ENCODE results near the gene DAPK2.
"Not testable (repeated sequence)": the region's sequence is repeated elsewhere in the genome, so short reads cannot be mapped to it uniquely, and the experiment has no call there.

Gene DAPK2

DNA sequence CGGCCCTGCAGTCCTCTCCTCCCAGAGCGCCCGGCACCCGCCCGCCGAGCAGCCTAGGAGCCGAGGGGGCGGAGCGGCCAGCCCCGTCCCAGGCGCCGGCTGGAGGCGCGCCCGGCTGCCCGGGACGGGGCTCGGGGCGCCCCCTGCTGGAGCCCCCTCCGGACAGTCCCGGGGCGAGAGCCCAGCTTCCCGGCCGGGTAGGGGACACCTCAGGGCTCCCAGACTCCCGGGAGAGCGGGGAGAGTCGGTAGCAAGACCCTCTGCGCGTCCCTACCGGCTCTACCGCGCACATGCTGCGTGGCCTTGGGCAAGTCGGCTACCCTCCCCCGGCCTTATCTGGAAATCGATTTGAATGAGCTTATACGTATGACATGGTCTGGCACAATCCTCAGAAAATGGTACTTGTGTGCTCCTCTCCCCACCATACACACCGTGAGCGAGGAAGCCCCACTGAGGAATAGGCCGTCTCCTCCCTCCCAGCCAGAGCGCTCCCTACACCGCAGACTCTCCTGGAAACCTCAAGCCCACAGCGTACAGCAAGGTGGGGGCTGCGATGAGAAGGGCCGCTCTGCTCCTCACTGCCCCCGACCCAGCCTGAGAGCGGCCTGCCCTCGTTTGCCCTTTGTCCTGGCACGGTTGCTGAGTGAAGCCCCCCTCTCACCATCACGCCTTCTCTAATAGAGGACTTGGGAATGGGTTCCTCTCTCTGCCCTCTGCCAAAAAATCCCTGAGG lies at the start of gene DAPK2:
DAPK2 (minus strand) TSS at position 65 of the 733 bp plus-strand sequence. CDS start 6,224 bp downstream, outside the sequence.
- DNase-seq: peak; percentile 68

DNA sequence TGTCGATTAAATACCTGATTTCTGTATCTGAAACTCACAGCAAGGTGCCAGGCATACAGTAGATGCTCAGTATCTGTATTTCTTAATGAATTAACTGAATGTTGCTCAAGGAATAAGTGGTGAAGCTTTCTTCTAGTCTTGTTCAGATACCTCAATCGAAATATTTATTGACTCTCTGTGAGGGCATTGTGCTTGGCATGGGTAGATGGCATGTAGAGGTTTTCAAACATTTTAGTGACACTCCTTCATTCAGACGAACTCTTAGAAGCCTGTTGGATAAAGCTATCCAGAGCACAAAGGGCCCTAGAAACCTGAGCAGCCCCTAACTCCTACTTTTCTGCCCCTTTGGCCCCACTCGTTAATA lies 49.1 kb upstream of the DAPK2 start:
- DNase-seq: no peak

DNA sequence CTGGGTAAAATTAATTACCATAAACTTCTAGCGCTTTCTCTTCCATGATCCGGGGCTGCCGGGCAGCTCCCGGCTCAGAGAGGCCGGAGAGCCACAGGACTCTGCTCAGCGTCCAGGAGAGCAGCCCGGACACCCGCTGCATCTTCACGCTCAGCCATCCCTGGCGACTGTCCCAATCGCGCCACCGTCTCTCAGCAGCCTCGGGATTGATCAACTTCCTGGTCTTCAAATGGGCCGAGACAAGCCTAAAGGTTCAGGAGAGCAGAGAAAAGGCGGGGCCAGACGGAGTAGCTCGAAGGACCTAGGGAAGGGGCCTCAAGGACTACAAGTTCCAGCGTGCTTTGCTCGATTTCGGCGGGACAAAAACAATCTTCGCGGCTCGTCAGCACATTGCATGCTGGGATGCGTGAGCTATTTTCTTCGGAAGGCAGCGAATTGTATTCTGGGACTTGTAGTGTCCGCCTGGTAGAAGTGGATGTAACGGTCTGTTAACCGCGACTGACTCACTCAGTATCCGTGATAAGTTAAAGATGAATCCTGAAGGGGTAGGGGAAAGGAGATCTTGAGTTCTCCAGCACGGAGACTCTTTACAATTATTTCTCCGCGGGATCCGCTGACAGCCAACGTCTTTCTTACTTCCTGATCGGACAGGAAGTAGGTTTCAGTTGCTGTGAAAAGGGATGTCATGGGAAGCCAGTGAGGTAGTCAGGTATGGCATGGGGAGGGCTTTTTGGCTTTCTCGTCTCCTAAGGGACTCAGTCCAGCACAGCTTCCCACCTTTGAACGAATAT lies 47.5 kb upstream of the DAPK2 start, which contains the start of gene CIAO2A:
CIAO2A (minus strand) TSS at position 212 of the 791 bp plus-strand sequence; CDS start at position 142, 70 bp downstream.
- DNase-seq: peak; percentile 86

DNA sequence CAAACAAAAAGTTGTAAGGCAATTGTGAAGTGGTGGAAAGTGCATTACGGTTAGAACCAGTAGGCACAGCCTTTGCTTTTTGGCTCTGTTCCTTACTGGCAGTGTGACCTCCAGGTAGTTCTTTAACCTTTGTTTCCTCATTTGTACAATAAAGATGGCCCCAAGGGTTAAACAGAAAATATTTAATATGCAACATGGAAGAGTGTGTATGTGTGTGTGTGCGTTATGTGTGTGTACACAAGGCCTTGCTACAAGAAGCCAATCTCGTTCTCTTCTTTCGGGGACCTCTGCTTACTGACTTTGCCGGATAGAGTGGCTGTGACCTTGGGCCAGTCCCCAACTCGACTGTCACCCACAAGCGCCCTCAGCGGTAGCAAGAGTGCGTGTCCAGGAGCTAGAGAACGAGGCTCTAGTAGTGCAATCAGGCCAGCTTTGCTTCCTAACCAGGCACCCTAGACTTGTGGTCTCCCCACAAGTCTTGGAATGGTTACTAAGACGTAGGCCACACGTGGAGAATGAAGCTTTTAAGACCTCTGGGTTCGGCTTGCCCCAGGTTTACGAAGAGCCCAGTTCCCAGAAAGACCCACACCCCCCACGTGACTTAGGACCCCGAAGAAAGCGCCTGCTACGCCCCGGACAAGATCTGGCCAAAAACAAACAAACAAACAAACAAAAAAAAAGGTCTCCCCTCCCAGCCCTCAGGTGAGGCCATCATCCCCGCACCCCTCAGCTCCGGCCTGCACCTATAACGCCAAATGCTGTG lies 46.8 kb upstream of the DAPK2 start:
- peak; percentile 28 for DNase-seq

DNA sequence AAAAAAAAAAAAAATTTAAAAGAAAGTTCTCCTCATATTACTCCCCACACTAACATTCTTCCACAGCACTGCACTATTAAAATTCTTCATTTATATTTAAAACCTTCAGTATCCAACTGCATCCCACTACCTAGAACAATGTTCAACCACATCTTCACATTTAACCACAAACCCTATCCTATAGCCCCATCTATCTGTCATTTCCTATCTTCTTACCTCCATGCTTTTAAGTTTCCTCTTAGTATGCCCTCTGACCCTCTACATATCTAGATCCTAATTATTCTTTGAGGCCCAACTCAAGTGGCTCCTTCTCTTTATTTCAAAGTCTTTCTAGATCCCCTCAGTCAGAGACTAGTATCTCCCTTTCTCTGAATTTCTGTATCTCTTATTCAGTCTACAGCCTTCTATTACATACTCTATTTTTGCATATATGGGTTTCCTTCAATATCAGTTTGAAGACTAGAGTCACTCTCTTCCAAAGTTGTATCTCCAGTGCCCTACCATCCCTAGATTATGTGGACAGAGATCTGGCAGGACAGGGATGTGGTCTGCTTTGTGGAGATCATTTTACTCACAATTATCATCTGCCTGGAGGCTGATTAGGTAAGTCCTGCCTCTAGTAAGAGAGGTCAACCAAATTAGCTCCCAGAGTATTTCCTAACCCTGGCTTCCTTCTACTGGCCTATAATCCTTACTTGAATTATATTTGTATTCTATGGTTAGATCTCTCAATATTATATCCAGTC lies 46.0 kb upstream of the DAPK2 start:
- DNase-seq: no peak

DNA sequence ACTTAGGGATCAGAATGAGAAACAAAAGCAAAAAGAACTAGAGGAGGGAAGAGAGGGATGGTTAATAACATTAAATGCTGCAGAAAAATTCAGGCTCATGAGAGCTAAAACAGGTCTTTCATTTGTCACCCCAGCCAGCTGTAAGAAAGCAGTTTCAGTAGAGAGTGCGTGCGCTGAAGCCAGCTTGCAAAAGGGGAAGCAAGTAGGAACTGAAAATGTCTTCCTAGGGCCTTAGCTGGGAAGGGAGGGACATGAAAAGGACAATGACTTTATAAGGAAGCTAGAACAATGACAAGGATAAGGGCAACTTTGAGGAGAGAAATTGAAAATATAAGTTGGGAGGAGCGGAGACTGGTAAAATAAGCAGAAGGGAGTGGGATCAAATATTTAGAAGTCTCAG lies 44.2 kb upstream of the DAPK2 start:
- no peak for DNase-seq

DNA sequence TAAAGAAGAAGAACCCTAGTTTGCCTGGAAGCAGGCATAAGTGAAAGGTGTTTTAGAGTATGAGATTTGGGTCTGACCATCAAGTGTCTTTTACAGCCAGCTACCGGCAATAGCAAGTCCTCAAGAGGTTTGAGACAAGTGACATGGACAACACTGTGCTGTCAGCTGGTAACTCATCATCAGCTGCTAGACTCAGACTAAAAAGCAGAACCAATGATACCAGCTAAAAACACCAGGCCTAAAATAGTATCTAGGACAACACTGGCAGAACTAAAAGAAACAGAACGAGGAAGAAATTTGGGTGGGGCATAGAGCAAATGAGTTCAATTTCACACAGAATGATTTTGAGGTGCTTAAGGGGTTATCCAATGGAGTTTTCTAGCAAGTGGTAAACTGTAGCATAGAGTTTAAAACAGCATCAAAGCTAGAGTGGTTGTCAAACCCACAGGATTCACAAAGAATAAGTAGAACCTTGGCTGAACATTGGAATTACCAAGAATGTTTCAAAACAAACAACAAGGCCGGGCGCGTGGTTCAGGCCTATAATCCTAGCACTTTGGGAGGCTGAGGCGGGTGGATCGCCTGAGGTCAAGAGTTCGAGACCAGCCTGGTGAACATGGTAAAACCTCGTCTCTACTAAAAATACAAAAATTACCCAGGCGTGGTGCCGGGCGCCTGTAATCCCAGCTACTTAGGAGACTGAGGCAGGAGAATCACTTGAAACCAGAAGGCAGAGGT lies 43.4 kb upstream of the DAPK2 start:
- DNase-seq: no peak

DNA sequence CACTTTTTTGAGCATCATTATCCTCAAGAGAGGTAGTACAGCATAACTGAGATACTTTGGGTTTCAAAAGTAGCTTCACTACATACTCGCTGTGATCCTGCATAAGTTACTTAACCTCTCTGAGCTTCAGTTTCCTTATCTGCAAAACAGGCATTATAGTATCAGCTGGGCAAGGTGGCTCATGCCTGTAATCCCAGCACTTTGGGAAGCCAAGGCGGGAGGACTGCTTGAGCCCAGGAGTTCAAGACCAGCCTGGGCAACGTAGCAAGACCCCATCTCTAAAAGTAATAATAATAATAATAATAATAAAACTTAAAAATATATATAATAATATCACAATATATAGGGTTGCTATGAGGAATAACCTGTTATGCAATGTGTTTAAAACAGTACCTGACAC lies 36.5 kb upstream of the DAPK2 start:
- DNase-seq: no peak

DNA sequence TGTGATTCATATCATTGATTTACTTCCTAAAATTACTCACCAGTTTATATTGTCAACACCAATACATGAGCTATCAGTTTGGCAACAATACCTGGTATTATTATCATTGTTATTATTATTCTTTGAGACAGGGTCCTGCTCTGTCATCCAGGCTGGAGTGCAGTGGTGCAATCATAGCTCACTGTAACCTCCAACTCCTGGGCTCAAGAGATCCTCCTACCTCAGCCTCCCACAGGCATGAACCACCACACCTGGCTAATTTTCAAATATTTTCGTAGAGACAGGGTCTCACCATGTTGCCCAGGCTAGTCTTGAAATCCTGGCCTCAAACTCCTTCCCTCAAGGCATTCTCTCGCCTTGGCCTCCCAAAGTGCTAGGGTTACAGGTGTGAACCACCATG lies 27.2 kb upstream of the DAPK2 start:
- DNase-seq: not testable (repeated sequence)

DNA sequence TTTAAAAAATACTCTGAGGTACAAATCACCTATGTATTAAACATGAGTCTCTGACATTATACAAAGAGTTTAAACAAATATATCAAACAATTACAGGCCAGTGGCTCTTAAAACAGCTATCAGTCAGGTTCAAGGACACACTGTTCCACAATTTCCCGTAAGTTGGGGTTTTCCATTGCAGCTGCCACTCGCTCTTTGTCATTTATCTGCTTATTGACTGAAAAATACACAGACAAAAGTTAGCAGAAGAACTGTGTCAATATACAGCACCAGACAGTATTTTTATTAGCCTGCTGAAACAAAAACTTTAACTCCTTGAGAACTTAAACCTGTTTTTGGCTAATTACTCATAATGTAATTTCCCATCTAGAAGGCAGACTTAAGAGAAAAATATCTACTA lies 26.5 kb upstream of the DAPK2 start:
- no peak for DNase-seq

DNA sequence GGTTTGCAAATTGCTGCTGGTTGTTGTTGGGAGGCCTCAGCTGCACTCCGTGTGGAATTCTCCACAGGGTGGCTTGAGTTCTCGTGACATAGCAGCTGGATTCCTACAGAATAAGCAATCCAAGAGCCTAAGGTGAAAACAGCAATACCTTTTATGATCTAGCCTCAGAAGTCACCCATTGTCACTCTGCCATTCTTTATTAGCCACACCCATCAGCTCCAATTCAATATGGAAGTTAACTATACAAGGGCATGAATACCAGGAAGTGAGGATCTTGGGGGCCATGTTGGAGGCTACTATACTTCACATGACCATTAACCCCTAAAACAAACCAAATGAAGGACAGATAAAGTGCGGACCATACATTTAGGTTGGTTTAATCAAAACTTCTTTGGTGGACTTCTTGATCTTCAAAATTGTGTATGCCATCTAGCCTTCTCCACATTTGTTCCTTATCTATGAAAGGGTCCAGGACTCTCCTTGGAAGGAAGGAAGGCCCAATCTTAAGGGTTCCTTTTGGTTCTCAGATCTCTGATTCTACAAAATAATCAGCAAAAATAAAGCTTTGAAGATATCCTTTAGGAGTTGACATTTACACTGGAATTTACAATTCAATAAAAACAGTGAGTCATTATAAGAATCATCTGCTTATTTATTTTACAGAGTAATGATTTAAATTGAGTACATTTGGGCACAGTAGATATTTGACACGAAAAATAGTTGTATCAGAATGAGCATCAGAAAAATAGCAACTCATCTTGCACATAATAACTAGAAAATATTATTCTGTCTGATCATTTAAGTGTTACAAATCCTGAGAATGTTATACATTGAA lies 25.9 kb upstream of the DAPK2 start:
- no peak for DNase-seq

DNA sequence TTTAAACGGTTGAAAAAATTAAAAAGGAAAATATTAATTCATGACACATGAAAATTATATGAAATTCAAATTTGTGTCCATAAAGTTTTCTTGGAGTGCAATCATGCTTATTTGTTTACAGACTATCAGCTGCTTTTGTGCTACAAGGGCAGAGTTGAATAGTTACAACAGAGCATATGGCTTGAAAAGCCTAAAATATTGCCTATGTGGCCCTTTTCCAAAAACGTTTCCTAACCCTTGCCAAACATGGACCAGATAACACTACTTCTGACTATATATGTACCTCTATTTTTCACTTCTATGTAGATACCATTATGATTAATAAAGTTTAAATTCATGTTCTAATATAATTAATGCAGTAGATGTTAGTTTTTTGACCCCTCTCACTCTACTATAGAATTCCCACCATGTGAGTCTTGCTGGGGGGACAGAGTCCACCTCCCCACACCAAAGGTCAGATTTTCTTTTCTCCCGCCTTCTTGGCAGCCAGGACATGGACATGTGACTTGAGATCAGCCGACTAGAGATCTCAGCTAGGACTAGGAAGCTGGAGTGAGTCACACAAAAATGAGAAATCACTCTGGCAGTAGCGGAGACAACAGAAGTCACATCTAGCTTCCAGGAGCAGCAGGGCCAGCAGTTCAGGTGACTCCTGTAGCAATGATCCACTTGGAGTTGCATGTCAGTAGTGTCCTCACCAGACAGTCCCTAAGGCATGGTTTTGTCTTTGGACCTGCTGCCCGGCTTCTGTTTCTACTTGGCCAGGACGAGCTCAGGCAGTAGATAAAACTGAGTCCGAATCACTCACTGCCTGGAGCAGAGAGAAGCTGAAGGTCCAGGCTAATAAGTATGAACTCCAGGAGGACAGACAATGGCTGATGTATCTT lies 24.9 kb upstream of the DAPK2 start:
- no peak for DNase-seq

DNA sequence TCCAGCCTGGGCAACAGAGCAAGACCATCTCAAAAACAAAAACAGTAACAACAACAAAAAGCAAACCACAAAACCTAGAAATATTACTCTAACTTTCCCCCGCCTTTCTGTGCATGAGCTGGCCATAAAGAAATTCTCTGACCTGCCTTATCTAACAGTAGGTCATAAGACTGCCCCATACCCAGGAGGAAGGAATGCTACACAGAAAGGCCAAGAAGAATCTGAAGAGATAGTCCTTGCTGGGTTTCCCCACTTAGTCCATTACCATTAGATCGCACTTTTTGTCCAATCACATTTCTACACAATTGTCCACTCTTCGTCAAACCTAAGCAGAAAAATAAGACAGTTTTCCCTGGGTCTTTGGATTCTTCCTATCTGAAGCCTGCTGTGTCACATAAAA lies 23.8 kb upstream of the DAPK2 start:
- no peak for DNase-seq

DNA sequence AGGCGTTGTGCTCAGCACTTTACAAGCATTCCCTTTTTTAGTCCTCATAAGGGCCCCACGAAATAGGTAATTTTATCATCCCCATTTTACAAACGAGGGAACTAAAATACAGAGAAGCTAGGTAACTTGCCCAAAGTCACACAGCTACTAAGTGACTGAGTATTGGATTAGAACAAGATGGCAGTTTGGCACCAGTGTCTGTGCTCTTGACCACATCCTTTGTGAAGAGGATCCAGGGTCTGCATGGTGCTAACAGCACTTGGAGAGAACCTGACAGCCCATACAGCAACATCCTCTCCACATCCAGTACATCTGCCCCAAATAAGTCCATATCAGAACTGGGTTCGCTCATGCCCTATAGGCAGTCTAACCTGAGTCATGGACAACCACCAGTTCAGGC lies 21.8 kb upstream of the DAPK2 start:
- DNase-seq: no peak

DNA sequence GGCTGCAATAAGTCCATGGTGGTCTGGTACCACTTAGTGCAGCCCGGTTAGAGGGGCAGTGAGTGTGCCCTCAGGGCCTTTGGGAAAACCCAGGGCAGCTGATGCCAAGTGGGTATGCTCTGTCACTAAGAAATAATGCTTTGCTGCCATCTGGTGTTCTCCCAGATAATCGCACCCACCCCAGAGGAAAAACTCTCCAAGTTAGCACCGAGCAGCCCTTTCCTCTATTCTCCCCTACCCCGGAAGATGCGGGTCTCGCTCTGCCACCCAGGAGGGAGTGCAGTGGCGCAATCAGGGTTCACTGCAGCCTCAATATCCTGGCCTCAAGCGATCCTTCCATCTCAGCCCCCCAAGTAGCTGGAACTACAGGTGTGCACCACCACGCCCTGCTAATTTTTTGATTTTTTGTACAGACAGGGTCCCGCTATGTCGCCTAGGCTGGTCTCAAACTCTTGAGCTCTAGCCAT lies 21.3 kb upstream of the DAPK2 start:
- peak; percentile 57 for DNase-seq

DNA sequence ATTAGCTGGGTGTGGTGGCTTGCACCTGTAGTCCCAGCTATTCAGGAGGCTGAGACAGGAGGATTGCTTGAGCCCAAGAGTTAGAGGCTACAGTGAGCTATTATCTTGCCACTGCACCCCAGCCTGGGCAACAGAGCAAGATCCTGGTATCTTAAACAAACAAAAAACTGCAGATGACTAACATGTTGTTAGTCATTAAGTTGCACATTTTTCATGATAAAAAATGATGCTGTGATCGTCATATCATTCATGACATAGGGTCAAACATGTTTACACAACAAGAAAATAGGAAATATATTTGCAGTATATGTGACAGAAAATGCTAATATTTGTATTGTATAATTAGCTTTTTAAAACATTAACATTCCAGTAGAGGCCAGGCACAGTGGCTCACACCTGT lies 20.2 kb upstream of the DAPK2 start:
- no peak for DNase-seq

DNA sequence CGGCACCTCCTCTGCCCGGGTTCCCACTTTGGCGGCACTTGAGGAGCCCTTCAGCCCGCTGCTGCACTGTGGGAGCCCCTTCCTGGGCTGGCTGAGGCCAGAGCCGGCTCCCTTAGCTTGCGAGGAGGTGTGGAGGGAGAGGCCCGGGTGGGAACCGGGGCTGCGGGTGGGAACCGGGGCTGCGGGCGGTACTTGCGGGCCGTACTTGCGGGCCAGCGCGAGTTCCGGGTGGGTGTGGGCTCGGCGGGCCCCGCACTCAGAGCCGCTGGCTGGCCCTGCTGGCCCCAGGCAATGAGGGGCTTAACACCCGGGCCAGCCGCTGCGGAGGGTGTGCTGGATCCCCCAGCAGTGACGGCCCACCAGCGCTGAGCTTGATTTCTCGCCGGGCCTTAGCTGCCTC lies 14.4 kb upstream of the DAPK2 start:
- no peak for DNase-seq

DNA sequence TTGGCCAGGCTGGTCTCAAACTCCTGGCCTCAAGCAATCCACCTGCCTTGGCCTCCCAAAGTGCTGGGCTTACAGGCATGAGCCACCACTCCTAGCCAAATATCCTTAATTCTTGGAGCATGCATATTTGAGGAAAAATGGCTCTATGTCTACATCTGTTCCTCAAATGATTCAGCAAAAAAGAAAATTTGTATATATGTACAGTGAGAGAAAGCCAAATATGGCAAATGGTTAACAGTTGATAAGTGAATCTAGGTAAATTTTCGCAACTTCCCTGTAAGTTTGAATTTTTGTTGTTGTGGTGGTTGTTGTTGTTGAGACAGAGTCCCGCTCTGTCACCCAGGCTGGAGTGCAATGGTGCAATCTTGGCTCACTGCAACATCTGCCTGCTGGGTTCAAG lies 12.8 kb upstream of the DAPK2 start:
- DNase-seq: not testable (repeated sequence)

DNA sequence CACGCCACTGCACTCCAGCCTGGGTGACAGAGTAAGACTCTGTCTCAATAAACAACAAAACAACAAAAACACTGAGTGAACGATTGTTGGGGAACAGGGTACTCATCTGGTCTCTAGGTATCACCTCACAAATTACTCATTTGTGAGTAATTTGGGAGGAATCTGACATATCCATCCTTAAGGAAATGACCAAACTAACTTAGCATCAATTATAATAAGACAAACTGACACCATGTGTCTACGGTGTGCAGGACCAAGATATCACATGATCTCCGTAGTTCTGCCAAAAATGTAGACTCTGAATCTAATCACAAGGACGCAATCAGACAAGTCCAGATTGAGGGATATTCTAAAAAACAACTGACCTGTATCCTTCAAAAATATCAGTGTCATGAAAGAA lies 12.0 kb upstream of the DAPK2 start:
- DNase-seq: no peak

DNA sequence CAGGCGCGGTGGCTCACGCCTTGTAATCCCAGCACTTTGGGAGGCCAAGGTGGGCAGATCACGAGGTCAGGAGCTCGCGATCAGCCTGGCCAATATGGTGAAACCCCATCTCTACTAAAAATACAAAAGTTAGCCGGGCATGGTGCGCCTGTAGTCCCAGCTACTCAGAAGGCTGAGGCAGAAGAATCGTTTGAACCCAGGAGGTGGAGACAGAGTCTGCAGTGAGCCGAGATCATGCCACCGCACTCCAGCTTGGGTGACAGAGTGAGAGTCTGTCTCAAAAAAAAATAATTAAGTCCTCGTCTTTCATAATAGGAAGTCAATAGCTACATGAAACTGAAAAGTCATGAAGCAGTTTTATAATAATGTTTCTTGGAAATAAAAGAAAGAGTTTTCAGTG lies 7.4 kb upstream of the DAPK2 start:
- DNase-seq: not testable (repeated sequence)

Data from stimulated activated CD4-positive, alpha-beta T cell treated with anti-CD3 and anti-CD28 coated beads, Interleukin-4, amount 100 ng/mL, for 1 hour (primary cell).